Stimulated activated CD4-positive, alpha-beta T cell treated with anti-CD3 and anti-CD28 coated beads, Interleukin-15, amount 100 ng/mL, for 1 hour (primary cell): ENCODE results near the gene GLUL.

Experiments
- DNase-seq, 2 donors: peaks; one replicate each; pipeline ENCODE4 v3.0.0-alpha.2; 2020; ENCODE audit warnings: low read depth in 1 of 2, low spot score in 1 of 2

The GLUL gene

DNA sequence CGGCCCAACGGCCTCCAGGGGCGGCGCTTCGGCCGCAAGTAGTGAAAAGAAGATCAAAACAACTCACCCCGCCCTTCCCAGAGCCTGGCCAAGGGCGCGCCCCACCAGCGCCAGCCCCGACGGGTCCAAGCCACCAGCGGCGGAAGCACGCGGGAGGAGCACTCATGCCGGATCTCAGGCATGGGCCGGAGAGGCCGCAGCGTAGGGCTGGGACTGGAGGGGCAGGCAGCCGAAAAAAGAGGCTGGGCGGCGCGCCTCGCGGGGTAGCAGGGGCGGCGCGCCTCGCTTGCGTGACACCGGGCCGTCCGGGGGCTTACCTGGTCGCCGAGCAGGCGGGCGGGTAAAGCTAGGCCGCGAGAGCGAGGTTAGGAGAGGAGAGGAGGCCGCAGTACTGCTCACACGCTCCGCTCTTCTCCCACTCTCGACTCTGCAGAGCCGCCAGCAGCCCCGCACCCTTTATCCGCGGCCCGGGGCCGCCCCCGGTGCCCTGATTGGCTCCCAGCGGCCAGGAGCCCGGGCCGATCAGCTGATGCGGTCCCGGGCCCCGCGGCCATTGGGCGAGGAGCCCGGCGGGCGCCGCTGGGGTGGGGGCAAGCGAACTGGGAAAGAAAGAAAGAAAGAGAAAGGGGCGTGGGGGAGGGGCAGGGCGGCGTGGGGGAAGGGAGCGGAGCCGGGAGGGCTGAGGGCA, at the start of gene GLUL:
Gene GLUL (minus strand): TSS at position 429 of the 688 bp plus-strand sequence. CDS start 3,053 bp downstream, outside the sequence.
- DNase-seq: peak; percentile 41 to 55

DNA sequence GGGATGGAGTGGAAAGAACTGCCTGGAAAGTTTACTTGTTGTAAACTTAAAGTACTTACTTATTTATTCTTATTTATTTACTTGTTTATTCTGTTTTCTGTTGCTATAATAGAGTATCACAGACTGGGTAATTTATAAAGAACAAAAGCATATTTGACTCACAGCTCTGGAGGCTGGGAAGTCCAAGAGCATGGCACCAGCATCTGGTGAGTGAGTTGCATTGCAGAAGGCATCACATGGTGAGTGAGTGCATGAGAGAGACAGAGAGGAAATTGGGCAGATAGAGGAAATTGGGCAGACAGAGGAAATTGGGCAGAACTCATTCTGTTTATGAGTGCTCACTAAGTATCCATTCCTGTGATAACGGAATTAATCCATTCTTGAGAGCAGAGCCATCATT, 46.7 kb upstream of the GLUL start:
- no peak for DNase-seq

DNA sequence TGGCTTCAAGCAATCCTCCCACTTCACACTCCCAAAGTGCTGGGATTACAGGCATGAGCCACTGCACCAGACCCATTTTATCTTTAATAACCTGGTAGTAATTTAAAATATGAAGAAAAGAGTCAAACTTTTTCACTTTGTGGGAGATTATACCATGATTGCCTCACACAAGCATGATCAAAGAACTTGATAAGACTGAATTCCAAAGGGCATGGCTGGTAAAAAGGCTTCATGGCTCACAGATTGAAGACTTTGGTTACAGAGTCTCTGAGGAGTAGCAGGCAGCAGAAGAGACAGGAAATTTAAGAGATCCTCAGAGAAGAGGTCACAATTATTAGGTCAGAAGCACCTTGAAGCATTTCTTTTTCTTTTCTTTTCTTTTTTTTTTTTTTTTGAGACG, 42.0 kb upstream of the GLUL start:
- no peak for DNase-seq

DNA sequence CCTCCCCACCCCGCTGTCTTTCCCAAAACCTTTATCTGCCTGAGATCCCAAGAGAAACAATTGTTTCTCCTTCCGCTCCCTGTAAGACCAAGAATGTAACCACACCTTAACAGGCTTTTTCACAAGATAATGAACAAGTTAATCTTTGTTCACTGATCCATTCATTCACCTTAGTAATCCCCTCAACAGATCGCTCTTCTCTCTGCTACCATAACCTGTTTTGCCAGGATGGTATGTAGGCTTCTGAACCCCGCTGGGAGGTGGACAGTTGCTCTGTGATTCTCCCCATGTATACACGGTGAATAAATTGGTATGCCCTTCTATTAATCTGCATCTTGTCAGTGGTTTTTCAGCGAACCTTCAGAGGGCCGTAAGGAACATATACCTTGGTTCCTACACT, 39.7 kb upstream of the GLUL start:
- DNase-seq: no peak

DNA sequence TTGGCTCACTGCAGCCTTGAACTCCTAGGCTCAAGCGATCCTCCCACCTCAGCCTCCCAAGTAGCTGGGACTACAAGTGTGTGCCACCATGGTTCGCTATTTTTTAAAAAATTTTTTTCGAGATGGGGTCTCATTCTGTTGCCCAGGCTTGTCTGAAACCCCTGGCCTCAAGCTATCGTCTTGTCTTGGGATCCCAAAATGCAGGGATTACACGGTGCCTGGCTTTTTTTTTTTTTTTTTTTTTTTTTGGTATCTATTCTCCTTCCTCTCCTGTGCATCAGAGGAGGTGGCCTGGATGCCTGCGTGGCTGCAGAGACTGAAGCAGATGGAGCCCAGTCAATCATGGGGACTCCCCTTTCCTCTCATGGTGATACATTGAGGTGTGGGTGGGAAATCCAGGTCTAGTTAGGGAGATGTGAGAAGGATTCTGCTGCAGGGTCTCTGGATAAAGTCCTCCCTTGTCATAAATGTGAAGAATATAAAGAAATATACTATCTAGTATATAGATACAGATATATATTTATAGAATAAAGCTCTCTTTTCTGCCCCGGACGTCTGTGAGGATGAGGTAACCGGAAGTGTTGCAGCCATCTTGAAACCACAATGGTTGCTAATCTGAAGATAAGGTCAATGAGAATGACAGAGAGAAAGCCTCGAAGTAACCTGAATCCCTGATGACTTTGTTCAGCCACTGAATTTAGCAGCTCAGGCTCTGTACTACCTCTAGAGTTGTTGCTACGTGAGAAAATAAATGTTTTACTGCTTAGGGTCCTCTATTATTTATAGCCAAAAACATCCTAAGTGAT, 38.9 kb upstream of the GLUL start:
- DNase-seq: no peak

DNA sequence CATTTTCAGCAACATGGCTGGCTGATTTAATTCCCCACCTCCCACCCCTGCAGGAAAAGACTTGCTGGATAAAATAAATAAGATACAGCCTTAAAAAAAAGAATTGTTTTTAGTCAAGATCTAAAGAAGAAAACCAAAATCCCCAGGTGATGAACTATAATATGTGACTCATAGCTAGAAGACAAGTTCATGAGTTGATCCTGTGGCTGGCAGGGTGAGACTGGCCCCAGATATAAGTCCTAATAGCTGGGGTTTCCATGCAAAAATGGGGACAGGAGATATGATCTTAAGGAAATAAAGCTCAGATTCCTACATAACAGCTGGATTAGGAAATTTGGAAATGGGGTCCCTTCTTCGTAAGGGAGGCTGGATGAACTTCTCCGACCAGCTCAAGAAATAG, 36.5 kb upstream of the GLUL start:
- no peak for DNase-seq

DNA sequence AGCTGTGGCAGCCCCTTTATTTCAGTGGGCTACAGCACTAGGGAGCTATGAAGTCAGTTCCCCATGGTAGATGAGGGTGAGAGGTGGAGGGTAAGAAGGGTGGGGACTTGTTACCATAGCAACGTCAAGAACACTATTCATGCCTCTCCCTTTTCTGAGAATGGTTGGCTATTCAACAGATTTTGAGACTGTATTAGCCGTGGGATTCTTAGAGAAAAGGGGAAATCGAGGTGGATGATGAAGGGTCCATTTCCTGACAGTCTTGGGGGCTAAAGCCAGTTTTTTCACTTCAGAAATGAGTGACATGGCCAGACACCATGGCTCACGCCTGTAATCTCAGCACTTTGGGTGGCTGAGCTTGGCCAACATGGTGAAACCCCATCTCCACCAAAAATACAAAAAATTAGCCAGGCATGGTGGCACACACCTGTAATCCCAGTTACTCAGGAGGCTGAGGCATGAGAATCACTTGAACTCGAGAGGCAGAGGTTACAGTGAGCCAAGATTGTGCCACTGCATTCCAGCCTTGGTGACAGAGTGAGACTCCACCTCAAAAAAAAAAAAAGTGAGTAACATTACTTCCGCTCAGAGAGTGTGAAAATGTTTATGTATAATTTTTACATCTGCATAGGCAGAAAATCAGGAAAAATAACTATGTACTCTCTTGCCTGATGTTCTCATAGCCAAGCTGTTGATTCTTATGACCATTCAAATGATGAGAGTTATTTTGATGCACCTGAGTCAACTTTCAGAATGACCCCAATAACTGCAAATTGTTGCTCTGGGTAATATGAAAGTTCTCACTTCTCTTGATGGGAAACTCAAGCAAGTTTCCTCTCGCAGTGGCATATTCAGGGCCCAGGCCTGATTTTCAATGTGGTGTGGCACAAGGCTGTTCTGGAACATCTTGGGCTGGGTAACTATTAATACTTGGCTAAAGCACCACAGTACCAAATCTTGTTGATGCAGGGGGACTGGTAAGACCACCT, 35.1 kb upstream of the GLUL start:
- no peak for DNase-seq

DNA sequence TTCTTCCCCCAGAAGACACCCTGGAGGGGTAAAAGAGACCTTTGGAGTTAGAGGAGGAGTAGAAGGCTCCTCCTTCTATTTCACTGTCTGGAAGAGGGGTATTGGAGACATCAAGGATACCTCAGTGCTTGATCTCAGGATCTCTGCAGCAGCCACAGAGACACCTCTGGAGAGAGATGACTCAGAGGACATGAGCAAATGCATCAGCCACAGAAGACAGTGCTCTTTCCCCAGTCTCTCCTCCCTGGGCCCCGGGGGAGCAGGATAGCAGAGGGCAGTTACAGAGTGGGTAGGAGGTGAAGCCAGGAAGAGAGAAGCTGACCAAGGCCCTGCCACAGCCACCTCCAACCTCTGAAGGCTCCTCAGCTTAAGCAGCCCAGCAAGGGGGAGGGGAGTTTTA, 24.2 kb upstream of the GLUL start:
- DNase-seq: no peak

DNA sequence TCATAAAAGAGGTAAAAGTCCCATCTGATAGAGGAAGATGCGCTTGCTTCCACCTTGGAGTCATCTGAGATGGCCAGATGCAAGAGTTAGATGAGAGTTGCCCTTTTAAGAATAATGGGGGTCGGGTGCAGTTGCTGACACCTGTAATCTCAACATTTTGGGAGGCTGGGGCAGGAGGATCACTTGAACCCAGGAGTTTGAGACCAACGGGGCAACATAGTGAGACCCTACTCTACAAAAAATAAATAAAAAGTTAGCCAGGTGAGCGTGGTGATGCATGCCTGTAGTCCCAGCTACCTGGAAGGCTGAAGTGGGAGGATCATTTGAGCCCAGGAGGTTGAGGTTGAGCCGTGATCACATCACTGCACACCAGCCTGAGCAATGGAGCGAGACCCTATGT, 22.4 kb upstream of the GLUL start:
- DNase-seq: no peak

DNA sequence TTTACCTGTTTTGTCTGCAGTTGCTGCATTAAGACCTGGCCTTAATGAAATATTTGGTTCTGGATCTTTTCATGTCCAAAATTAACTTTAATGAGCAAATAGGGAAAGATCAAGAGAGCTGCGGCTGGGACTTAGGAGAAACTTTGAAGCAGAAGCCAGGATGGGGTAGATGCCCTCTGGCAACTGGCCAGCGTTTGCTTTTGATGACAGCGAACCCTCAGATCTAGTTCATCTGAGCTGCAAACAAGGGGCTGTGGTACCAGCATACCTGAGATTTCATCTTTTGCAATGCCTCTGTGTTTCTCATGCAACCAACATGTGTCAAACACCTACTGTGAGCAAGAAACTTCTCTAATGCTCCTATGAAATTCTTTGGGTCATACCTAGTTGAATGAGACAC, 21.9 kb upstream of the GLUL start:
- DNase-seq: no peak

DNA sequence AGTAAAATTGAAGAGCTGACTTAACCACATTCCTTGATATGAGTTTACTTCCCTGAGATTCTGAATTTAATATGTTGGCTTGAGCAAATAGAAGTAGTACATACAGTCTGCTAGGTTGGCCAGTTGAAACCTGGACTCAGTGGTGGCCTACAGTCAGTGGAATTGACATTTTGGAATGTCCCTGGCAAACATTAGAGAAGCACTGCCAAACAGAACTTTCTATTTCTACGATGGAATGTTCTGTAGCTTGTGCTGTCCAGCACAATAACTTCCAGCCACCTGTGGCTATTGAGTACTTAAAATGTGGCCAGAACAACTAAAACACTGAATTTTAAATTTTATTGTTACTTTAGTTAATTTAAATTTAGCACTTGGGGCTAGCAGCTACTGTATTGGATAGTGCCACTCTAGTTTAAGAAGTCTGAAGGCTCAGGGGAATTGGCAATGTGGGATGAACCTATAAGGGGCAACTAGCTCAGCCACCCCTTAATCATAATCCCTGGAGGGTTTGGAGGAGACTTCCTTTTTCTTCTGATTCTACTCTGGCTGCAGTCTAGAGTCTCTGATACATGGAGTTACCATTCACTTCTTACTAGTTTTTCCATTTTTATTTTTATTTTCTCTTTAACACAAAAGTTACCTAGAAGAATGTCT, 19.2 kb upstream of the GLUL start:
- no peak for DNase-seq

DNA sequence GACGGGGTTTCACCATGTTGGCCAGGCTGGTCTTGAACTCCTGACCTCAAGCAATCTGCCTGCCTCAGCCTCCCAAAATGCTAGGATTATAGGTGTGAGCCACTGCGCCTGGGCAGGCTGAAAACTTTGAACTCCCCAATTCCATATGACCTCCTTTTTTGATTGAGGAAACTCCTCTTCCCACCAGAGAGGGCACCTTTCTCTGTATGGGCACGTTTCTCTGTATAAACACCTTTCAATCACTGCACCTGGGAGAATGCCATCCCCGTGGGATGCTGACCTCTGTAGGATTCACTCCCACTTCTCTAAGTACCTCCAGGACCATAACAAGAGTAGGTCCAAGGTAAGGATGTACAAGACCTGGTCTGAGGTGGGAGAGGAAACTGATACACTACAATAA, 18.5 kb upstream of the GLUL start:
- no peak for DNase-seq

DNA sequence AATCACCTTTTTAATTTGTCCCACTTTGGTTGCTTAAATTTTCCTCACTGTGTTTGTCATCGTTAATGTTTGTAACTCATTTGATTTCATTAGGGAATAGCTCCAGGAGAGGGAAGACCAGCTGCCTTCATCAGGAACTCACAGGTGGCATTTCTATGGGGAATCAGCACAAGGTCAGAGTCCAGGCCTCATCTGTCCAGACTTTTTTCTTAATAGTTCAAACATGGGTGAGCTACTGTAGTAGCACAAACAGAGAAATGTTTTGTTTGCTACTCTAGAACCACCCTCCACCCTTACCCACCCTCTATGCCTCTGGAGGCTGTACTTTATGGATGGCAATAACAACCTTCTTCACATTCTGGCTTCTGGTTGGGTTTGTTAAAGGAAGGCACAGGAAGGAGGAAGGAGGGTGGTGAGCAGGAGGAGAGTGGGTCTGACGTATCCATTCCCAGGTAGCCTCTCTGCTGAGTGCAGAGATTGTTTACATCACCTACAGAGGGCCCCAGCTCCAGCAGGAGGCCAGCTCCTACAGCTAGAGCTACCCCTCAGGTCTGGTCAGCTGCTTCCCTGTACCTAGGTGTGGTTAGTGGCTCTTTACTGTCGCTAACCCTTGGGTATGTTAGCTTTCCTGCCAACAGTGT, 17.0 kb upstream of the GLUL start:
- DNase-seq: no peak

DNA sequence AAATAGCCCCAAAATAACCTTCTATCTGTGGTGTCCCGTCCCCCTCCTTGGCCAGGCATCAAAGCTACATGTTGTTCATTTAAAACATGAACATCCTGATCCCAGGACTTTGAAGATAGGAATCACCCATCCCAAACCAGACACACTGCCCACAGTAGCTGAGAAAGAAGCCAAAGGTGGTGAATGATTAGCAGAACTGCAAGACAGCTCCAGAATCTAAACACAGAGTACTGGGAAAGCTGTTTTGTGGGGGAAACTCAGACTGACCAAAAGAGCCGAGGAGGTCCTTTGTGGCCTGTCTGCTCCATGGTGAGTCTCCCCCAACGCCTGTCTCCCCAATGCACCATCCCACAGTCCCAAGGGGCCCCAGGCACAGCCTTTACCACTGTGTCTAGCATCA, 16.1 kb upstream of the GLUL start:
- no peak for DNase-seq

DNA sequence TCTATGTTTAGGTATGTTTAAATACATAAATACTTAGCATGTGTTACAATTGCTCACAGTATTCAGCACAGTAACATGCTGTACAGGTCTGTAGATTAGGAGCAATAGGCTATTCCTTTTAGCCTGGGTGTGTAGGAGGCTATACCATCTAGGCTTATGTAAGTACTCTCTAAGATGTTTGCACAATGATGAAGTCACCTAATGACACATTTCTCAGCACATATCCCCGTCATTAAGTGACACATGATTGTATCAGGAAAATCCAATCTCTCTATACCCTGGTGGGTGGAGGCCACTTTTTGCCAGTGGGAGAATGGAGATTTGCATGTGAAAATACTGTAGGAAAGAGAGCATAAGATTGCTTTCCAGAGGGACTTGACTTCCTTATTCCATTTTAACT, 14.4 kb upstream of the GLUL start:
- no peak for DNase-seq

DNA sequence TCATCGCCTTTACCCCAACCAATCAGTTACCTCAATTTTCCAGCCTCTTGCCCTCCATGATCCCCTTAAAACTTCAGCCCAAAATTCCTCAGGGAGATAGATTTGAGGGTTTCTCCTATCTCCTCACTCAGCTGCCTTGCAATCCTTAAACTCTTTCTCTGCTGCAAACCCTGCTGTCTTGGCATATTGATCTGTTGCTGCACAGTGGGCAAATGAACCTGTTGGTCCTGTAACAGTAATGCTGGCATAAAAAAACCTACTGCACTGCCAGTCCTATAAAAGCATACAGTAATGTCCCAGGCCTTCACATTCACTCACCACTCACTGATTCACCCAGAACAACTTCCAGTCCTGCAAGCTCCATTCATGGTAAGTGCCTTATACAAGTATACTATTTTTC, 14.0 kb upstream of the GLUL start:
- DNase-seq: no peak

DNA sequence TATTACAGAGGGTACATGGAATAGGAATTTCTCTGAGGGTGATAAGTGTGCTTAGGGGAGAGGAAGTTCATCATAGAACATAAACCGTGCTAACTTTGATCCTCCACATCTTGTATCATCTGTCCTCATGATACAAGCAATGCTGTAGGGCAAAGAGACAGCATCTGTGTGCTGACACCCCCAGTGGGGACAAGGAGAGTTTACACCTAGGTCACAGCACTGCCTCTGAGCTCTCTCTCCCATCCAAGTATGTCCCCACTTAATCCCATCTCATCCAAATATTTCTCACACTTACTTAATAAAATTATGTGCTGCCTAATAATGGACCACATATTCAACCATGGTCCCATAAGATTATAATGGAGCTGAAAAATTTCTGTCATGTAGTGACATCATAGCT, 13.2 kb upstream of the GLUL start:
- no peak for DNase-seq

DNA sequence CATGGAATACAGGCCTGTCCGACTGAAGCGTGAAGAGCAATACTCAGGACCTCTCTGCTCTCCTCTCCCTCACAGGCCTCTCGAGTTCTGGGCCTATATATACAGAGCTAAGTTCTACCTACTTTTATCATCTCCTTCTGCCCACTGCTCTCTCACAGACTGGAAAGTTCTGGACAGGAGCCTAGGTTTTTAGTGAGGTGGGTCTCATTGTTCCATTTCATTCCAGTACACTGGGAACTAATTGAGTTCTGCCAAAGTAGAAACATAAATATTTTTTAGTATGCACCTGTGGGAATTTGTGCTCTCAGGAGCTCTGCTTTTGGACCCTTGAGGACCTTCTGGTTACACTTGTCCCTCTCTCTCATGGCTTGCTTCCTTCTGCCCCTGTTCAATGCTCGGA, 9.0 kb upstream of the GLUL start, which contains the start of gene TEDDM1:
Gene TEDDM1 (minus strand): TSS at position 101 of the 400 bp plus-strand sequence. CDS start 182 bp downstream, outside the sequence.
- no peak for DNase-seq

DNA sequence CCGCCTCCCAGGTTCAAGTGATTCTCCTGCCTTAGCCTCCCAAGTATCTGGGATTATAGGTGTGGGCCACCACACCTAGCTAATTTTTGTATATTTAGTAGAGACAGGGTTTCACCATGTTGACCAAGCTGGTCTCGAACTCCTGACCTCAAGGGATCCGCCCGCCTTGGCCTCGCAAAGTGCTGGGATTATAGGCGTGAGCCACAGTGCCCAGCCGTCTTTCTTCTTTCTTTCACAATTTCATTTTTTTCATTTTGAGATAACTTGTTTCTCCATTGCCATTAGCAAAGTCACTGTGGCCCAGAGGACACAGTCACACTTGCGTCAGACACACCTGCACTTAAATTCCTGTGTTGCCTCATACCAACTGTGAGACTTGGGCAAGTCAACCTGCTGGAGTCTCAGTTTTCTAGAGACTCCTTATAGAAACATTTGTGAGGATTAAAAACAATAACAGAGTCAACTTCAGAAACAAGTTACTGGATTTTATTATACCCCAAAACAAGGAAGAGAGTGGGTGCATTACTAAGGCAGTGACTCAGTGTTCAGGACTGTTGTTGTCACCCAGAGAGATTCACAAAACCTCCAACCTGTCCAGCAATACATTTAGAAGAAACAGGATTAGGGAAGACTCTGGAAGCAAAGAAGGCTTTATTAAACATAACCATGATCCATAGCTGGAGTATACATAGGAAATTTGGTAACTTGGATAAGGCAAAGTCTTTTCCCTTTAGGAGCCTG, 6.2 kb upstream of the GLUL start:
- no peak for DNase-seq

DNA sequence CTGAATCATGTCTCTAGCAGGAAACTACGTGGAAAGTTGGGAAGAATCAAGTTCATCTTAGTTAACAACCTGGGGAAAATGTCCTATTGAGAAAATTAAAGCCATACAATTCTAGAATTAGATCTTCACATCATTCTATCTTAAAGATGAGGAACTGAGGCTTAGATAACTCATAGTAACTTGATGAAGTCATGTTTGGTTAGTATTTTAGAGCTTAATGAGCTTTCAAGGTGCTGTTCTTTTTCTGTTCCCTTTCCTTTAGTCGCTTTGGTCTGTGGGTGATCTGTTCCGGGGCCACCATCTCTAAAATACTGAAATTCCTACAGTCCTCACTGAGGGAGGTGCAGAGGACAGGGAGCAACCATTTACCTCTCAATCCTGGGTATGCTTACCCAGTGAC, 4.3 kb upstream of the GLUL start:
- no peak for DNase-seq
